ENCODE results near the gene CD160.
"Not testable (repeated sequence)": the region's sequence is repeated elsewhere in the genome, so short reads cannot be mapped to it uniquely, and the experiment has no call there.

Gene CD160

GRCh38 chr1:145710291-145711027, 8.8 kb upstream of the CD160 start:
- DNase-seq (ENCODE audit: low spot score): no peak

- no peak for DNase-seq (ENCODE audit: low spot score)
Observed at GRCh38 chr1:145711213-145711651, 8.1 kb upstream of the CD160 start.

- DNase-seq (ENCODE audit: low spot score): no peak
Observed at GRCh38 chr1:145714524-145715111, 4.7 kb upstream of the CD160 start.

- no peak for DNase-seq (ENCODE audit: low spot score)
Observed at GRCh38 chr1:145716641-145717345, 2.5 kb upstream of the CD160 start.

DNA sequence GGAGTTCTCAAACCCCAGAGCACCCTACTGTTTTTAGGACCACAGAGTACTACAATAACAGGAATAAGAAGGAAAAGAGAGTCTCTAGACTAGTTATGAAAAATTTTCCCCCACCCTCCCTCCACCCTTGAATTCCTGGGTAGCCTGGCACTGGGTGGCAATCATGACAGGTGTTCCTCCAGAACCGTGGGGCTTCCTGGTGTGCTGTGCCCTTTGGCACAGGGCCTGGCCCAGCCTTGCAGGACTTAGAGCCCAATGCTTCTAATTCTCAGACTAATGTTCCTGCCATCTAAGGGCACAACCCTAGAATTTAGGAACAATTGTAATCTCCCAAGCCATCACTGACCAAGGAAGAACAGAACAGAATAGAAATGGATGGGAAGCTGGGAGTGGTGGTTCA, 1.5 kb upstream of the CD160 start:
- DNase-seq (ENCODE audit: low spot score): no peak

- not testable (repeated sequence) for DNase-seq (ENCODE audit: low spot score)
Observed at GRCh38 chr1:145718465-145718864, 834 bp upstream of the CD160 start.

- no peak for DNase-seq (ENCODE audit: low spot score)
Observed at GRCh38 chr1:145720556-145720877, 1.2 kb downstream of the CD160 start.

GRCh38 chr1:145720878-145721671, 1.8 kb downstream of the CD160 start:
- DNase-seq (ENCODE audit: low spot score): peak; percentile 55

- not testable (repeated sequence) for DNase-seq (ENCODE audit: low spot score)
Observed at GRCh38 chr1:145726193-145726592, 6.9 kb downstream of the CD160 start.

GRCh38 chr1:145729196-145729595, 9.9 kb downstream of the CD160 start:
- no peak for DNase-seq (ENCODE audit: low spot score)

GRCh38 chr1:145729666-145730436, 10.6 kb downstream of the CD160 start:
- DNase-seq (ENCODE audit: low spot score): no peak

GRCh38 chr1:145730467-145730866, 11.2 kb downstream of the CD160 start:
- no peak for DNase-seq (ENCODE audit: low spot score)

DNA sequence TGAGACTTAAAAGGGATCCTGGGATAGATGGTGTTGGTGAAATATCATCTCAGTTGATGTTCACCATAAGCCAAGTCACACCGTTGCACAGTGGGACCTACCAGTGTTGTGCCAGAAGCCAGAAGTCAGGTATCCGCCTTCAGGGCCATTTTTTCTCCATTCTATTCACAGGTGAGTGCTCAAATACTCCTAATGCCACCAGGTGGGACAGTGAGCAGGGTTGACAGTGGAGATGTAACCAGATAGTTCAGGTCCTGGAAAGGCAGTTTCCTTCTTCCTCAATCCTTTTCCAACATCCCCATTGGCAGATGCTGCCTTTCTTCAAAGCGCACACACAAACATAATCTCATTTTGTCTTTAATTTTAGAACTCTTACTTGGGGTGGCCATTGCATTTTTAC, 11.6 kb downstream of the CD160 start:
- DNase-seq (ENCODE audit: low spot score): no peak

DNA sequence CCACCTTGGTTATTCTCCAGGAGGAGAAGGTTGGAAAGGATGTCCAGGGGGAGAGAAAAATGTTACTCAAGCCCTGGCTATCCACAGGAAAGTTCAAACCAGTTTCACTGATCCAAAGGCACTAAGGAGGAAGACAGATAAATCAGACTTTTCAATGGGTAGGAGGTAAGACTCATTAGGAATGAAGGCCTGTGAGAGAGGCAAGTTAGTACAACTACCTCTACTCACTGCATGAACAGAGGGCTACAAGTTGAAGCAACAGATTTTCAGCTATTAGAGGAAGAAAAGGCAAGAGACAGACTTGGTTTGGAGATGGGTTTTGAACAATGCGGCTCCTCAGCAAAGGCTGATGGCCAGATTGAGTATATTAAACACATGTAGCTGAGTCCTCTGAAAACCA, 16.9 kb downstream of the CD160 start:
- DNase-seq (ENCODE audit: low spot score): no peak

DNA sequence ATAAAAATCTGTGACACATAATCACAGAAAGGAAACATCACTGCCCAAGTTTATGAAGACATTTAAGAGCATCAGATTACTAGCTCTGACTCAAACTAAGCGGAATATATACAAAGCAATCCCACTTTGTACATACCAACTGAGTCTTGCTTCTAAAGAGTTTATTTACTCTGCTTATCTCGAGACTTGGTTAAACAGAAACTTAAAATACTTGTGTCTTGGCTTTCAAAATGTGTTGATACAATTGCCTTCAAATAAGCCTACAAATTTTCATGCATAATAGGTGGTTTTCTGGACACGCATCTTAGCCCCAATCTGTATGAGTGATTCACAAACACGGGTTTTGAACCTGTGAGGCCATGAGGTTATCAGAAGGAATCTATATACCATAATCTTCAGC, 21.0 kb downstream of the CD160 start:
- no peak for DNase-seq (ENCODE audit: low spot score)

- no peak for DNase-seq (ENCODE audit: low spot score)
Observed at GRCh38 chr1:145747398-145748247, 28.3 kb downstream of the CD160 start.

- no peak for DNase-seq (ENCODE audit: low spot score)
Observed at GRCh38 chr1:145750426-145750825, 31.1 kb downstream of the CD160 start.

GRCh38 chr1:145751491-145752037, 32.3 kb downstream of the CD160 start:
- no peak for DNase-seq (ENCODE audit: low spot score)

DNA sequence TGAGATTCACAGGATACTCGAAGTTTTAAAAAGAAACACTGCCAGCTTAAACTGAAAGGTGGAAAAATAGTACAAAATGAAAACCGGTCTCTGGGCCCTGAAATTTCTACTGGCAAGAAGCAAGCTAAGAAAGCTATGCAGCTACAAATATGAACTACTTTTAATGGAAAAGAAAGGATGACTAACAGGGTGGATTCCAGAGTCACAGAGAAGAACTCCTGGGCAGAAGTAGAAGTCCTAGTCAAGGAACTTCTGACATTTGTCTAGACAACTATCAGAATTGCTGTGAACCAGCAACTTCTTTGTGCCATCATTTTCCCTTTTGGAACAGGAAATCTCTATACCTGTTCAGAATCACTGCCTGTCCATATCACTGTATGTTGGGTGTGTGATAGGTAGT, 38.1 kb downstream of the CD160 start:
- DNase-seq (ENCODE audit: low spot score): no peak

DNA sequence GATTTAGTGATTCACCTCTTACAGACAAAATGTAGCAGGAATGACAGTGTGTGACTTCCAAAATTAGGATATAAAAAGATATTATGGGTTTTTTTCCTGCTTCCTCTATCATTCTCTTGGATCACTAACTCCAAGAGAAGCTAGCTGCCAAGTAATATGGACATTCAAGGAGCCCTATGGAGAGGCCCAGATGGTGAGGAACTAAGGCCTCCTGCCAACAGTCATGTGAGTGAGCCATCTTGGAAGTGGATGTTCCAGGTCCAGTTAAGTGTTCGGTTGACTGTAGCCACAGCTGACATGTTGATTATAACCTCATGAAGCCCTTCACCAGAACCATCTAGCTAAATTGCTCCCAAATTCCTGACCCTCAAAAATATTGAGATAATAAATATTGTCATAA, 38.8 kb downstream of the CD160 start:
- DNase-seq (ENCODE audit: low spot score): no peak

GRCh38 chr1:145758575-145758974, 39.3 kb downstream of the CD160 start:
- no peak for DNase-seq (ENCODE audit: low spot score)
